NCI-H1436 (cell line): Measurements from ENCODE around the gene NDST3.
"Not testable (repeated sequence)": the region's sequence is repeated elsewhere in the genome, so short reads cannot be mapped to it uniquely, and the experiment has no call there.

Experiments
- DNase-seq: peaks from one replicate; lab custom pipeline; 2025; lab: John Stamatoyannopoulos, UW

Gene NDST3

GRCh38 chr4:118177126-118177525 lies 142.8 kb downstream of the NDST3 start:
- no peak for DNase-seq

- no peak for DNase-seq
These were observed 146.5 kb downstream of the NDST3 start for GRCh38 chr4:118180776-118181175.

GRCh38 chr4:118190903-118191302 lies 156.6 kb downstream of the NDST3 start:
- DNase-seq: no peak

- no peak for DNase-seq
These were observed 159.1 kb downstream of the NDST3 start for GRCh38 chr4:118193421-118193820.

- no peak for DNase-seq
These were observed 172.3 kb downstream of the NDST3 start for GRCh38 chr4:118206627-118207026.

GRCh38 chr4:118213101-118213500 lies 178.8 kb downstream of the NDST3 start:
- no peak for DNase-seq

GRCh38 chr4:118215826-118216225 lies 181.5 kb downstream of the NDST3 start:
- no peak for DNase-seq

GRCh38 chr4:118221227-118221800 lies 187.0 kb downstream of the NDST3 start:
- DNase-seq: no peak

GRCh38 chr4:118224243-118224829 lies 190.1 kb downstream of the NDST3 start:
- peak; percentile 32 for DNase-seq

- no peak for DNase-seq
These were observed 191.2 kb downstream of the NDST3 start for GRCh38 chr4:118225511-118225910.

GRCh38 chr4:118226311-118227010 lies 192.2 kb downstream of the NDST3 start:
- no peak for DNase-seq

- DNase-seq: no peak
These were observed 201.4 kb downstream of the NDST3 start for GRCh38 chr4:118235566-118236120.

- DNase-seq: no peak
These were observed 203.2 kb downstream of the NDST3 start for GRCh38 chr4:118237531-118237930.

GRCh38 chr4:118249890-118250289 lies 215.6 kb downstream of the NDST3 start:
- DNase-seq: no peak

GRCh38 chr4:118254368-118254767 lies 220.1 kb downstream of the NDST3 start:
- DNase-seq: no peak

GRCh38 chr4:118259111-118259510 lies 224.8 kb downstream of the NDST3 start:
- DNase-seq: no peak

GRCh38 chr4:118260309-118260708 lies 226.0 kb downstream of the NDST3 start:
- DNase-seq: no peak

GRCh38 chr4:118264096-118264495 lies 229.8 kb downstream of the NDST3 start:
- no peak for DNase-seq

GRCh38 chr4:118265312-118266144 lies 231.2 kb downstream of the NDST3 start:
- no peak for DNase-seq

- not testable (repeated sequence) for DNase-seq
These were observed 231.8 kb downstream of the NDST3 start for GRCh38 chr4:118266145-118266496.

- DNase-seq: no peak
These were observed 234.5 kb downstream of the NDST3 start for GRCh38 chr4:118268780-118269179.

- peak; percentile 35 for DNase-seq
These were observed 236.2 kb downstream of the NDST3 start for GRCh38 chr4:118270492-118270891.
